CD4-positive, alpha-beta T cell (primary cell): ENCODE data around the gene GPBP1. TPM values are rescaled to one million over a fixed set of nuclear protein-coding genes. Genes with fewer than 3 reads are reported as not detected.

Source experiments
- ATAC-seq: fragments of 200-7000 bp; cut with Tn5 transposase; one replicate; pipeline ENCODE4 v1.10.0; 2022; ENCODE audit warnings: mild to moderate bottlenecking; ENCODE audit not compliant: poor library complexity
- CTCF ChIA-PET: fragments of 350-600 bp; sonication (Branson Sonifier 250); formaldehyde crosslinking; loops from one replicate; lab custom pipeline; 2021; ENCODE audit warnings: antibody characterized with exemption, inconsistent platforms; lab: Charles Lee
- POLR2A ChIA-PET: fragments of 350-600 bp; sonication (Branson Sonifier 250); formaldehyde crosslinking; loops from one replicate; lab custom pipeline; 2021; ENCODE audit warnings: antibody characterized with exemption, inconsistent platforms; lab: Charles Lee
- DNase-seq, 14 experiments: peaks; one replicate each; pipeline ENCODE4 v3.0.0-alpha.2; 2013 to 2020; ENCODE audit warnings: mixed read lengths in 2 of 14
- H3K27ac ChIP-seq, 2 donors: one replicate each; pipeline versions ENCODE4 v1.5.1 to v1.7.0; 2013; ENCODE audit warnings: low read length in 2 of 2, low read depth in 1 of 2, mild to moderate bottlenecking in 1 of 2
- H3K27me3 ChIP-seq, 2 experiments: 1 replicate in 1 of 2; 2 replicates in 1 of 2; pipeline versions ENCODE4 v1.6.1 to v1.7.0; 2013; ENCODE audit warnings: low read length in 2 of 2, control low read depth in 1 of 2, mild to moderate bottlenecking in 1 of 2, moderate library complexity in 1 of 2; ENCODE audit not compliant: insufficient read depth in 2 of 2, control insufficient read depth in 1 of 2
- H3K36me3 ChIP-seq: one replicate; pipeline ENCODE4 v1.6.1; 2013; ENCODE audit warnings: low read length, control low read depth; ENCODE audit not compliant: insufficient read depth
- H3K4me1 ChIP-seq: one replicate; pipeline ENCODE4 v1.6.1; 2013; ENCODE audit warnings: low read length, control low read depth; ENCODE audit not compliant: insufficient read depth
- H3K4me3 ChIP-seq: one replicate; pipeline ENCODE4 v1.5.1; 2013; ENCODE audit warnings: mild to moderate bottlenecking, low read length, moderate library complexity
- H3K9me3 ChIP-seq, 2 experiments: 1 replicate in 1 of 2; 2 replicates in 1 of 2; pipeline versions ENCODE4 v1.6.1 to v1.7.0; 2013; ENCODE audit warnings: low read length in 2 of 2, mild to moderate bottlenecking in 2 of 2, control low read depth in 1 of 2, moderate library complexity in 1 of 2; ENCODE audit not compliant: control insufficient read depth in 1 of 2, insufficient read depth in 1 of 2
- H3K27ac Mint-ChIP-seq: one replicate; pipeline ENCODE4 v1.8.0; 2020; ENCODE audit warnings: mixed read lengths
- H3K27me3 Mint-ChIP-seq: one replicate; pipeline ENCODE4 v1.8.0; 2021; ENCODE audit warnings: mixed read lengths
- H3K36me3 Mint-ChIP-seq: one replicate; pipeline ENCODE4 v1.8.0; 2021; ENCODE audit warnings: low read depth, mixed read lengths
- H3K4me1 Mint-ChIP-seq: one replicate; pipeline ENCODE4 v1.8.0; 2021; ENCODE audit warnings: low read depth, mixed read lengths
- H3K4me3 Mint-ChIP-seq: one replicate; pipeline ENCODE4 v1.8.0; 2020; ENCODE audit warnings: mild to moderate bottlenecking, mixed read lengths
- H3K9me3 Mint-ChIP-seq: one replicate; pipeline ENCODE4 v1.8.0; 2020; ENCODE audit warnings: mixed read lengths
- CTCF ChIP-seq: fragments of 200-600 bp; IDR thresholded peaks from one replicate; pipeline ENCODE4 v1.8.0; 2022; ENCODE audit warnings: antibody characterized with exemption, mild to moderate bottlenecking
- intact Hi-C, 2 experiments: fragments of 100-400 bp; cut with DNase I in 1 of 2; cut with micrococcal nuclease in 1 of 2; formaldehyde crosslinking; loops; one replicate each; pipeline versions ENCODE4 v1.15.1 to v1.9.0; 2023 to 2025; cut with DNase I, micrococcal nuclease
- total RNA-seq, 174 experiments: library from RNA in 2 of 174; stranded (reverse) in 2 of 174; gene quantifications; one replicate each; pipeline ENCODE4 v1.2.3 and lab custom pipeline; 2021 to 2026

The GPBP1 gene
- total RNA-seq, 2 experiments from 2014 or later = 136 to 137 TPM

- Mint-ChIP-seq H3K36me3 (peaks cover 71% of the 10 kb centered on the region), H3K4me3 (no peak overlapping the region), H3K4me1 (peaks cover 69% of the 10 kb centered on the region), H3K9me3 (no peaks in the 10 kb centered on the region), H3K27me3 (no peaks in the 10 kb centered on the region), H3K27ac (peak overlapping the region; percentile 59)
- POLR2A ChIA-PET = interaction anchor here (0.6 to 1.7 kb wide), 4 partner anchors 46 to 322 kb away, joined by 3 to 9 read pairs (median 6); partner anchors contain the start of gene GPBP1
- TF ChIP-seq CTCF = no peak
- H3K9me3 ChIP-seq = no peaks in the 10 kb centered on the region
- H3K4me3 ChIP-seq = no peak overlapping the region
- H3K36me3 ChIP-seq = peaks cover 30% of the 10 kb centered on the region
- peak overlapping the region; percentile 23 to 25 for H3K27ac ChIP-seq
- peak in 2 of 14 experiments; percentile 60 to 75 for DNase-seq
- no peaks in the 10 kb centered on the region for H3K27me3 ChIP-seq
- peak; percentile 37 for ATAC-seq
- peaks cover 19% of the 10 kb centered on the region for H3K4me1 ChIP-seq
- CTCF ChIA-PET = interaction anchor here (0.8 to 1.9 kb wide), 3 partner anchors 46 to 316 kb away, joined by 3 to 13 read pairs (median 5); partner anchors contain the start of gene GPBP1
- intact Hi-C loops = loop anchor here in 1 of 2 experiments (2.0 to 5.0 kb wide), 2 partner anchors 43 to 267 kb away; partner anchors contain the start of gene MIER3
Observed at GRCh38 chr5:57219386-57219785, 45.5 kb downstream of the GPBP1 start.

GRCh38 chr5:57221049-57221568, 47.2 kb downstream of the GPBP1 start:
- H3K27me3 ChIP-seq = no peaks in the 10 kb centered on the region
- Mint-ChIP-seq H3K27me3 (no peaks in the 10 kb centered on the region), H3K36me3 (peaks cover 69% of the 10 kb centered on the region), H3K4me1 (peaks cover 68% of the 10 kb centered on the region), H3K27ac (peak overlapping the region; percentile 59), H3K4me3 (no peak overlapping the region), H3K9me3 (no peaks in the 10 kb centered on the region)
- H3K36me3 ChIP-seq = peaks cover 24% of the 10 kb centered on the region
- no peak overlapping the region for H3K4me3 ChIP-seq
- peaks cover 14% of the 10 kb centered on the region for H3K4me1 ChIP-seq
- TF ChIP-seq CTCF = peak; percentile 95
- DNase-seq (peak in 5 of 14 experiments; percentile 9 to 86 (median 78)), ATAC-seq (peak; percentile 85)
- intact Hi-C loops = loop anchor here (1.0 to 5.0 kb wide), 7 partner anchors 46 to 1241 kb away; partner anchors contain the start of genes MIER3 (in 1 of the 2) and PLK2 (in 1 of the 2)
- CTCF ChIA-PET = interaction anchor here (0.9 to 1.9 kb wide), 2 partner anchors 83 to 310 kb away, joined by 3 to 13 read pairs; no protein-coding TSS in a partner anchor
- H3K9me3 ChIP-seq = no peaks in the 10 kb centered on the region
- H3K27ac ChIP-seq = no peak overlapping the region
- POLR2A ChIA-PET = no interaction called here

GRCh38 chr5:57225553-57225952, 51.7 kb downstream of the GPBP1 start:
- Histone ChIP-seq H3K36me3 (peaks cover 26% of the 10 kb centered on the region), H3K4me3 (no peak overlapping the region), H3K9me3 (no peaks in the 10 kb centered on the region), H3K4me1 (peaks cover 7% of the 10 kb centered on the region), H3K27me3 (no peaks in the 10 kb centered on the region), H3K27ac (no peak overlapping the region)
- peaks cover 51% of the 10 kb centered on the region for H3K4me1 Mint-ChIP-seq
- no peak for TF ChIP-seq CTCF
- H3K27ac Mint-ChIP-seq = no peak overlapping the region
- H3K4me3 Mint-ChIP-seq = no peak overlapping the region
- DNase-seq (no peak), ATAC-seq (no peak)
- ChIA-PET POLR2A (no interaction called here), CTCF (no interaction called here)
- H3K9me3 Mint-ChIP-seq = no peaks in the 10 kb centered on the region
- H3K36me3 Mint-ChIP-seq = peaks cover 56% of the 10 kb centered on the region
- intact Hi-C loops = no loop called here
- H3K27me3 Mint-ChIP-seq = no peaks in the 10 kb centered on the region
